ENCODE data around the gene SMIM10L2A.

SMIM10L2A gene

DNA sequence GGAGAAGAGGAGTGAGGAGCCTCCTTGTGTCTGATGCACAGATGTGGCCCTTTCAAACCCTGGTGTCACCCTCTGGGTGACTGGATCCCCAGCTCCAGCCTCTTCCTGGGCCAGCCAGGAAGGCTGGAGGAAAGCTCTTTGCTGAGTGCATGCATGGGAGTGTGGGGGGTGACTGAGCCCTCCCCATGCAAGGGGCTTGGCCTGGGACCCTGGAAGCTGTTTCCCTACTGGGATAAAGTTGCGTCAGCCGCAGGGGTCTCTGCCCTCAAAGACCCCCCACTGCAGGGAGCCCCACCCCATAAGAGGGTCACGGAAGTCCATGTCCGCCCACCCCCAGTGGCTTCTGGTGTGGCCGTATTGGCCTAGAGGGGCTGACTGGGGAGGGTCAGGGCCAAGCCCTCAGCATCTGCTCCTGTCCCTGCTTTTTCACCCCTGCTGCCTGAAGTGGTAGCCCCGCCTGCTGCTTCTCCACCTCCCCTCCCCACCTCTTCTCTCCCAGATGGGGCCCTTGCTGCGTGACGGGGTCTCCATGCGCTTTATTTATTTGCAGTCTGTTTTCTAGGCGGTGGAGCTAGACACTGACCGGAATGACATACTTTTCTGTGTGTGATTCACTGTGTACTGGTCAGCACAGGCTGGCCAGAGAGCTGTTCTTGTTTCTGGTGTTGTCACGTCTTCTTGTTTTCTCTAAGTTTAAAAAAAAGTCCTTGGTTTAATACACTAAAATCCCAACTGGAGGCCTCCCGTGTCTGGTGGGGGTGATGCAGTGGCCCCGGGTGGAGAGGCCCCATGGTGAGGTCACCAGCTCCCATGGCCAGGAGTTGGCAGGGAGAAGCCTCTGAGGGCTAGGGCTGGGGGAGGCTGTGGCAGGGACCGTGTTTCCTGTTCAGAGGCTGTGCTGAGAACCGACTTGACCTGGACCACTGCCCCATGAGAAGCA lies 3.6 kb downstream of the SMIM10L2A start:
- H3K27me3 ChIP-seq (ENCODE audit: control insufficient read depth, insufficient read depth, low read length) = no peaks in the 10 kb centered on the region
- TF ChIP-seq, protein P1, sequence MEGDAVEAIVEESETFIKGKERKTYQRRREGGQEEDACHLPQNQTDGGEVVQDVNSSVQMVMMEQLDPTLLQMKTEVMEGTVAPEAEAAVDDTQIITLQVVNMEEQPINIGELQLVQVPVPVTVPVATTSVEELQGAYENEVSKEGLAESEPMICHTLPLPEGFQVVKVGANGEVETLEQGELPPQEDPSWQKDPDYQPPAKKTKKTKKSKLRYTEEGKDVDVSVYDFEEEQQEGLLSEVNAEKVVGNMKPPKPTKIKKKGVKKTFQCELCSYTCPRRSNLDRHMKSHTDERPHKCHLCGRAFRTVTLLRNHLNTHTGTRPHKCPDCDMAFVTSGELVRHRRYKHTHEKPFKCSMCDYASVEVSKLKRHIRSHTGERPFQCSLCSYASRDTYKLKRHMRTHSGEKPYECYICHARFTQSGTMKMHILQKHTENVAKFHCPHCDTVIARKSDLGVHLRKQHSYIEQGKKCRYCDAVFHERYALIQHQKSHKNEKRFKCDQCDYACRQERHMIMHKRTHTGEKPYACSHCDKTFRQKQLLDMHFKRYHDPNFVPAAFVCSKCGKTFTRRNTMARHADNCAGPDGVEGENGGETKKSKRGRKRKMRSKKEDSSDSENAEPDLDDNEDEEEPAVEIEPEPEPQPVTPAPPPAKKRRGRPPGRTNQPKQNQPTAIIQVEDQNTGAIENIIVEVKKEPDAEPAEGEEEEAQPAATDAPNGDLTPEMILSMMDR (IDR thresholded peaks at IDR 0.05) = no peak
- H2AFZ ChIP-seq = no peak overlapping the region
- no peaks in the 10 kb centered on the region for H3K9me3 ChIP-seq (ENCODE audit: control insufficient read depth, low read length)
- no peaks in the 10 kb centered on the region for H3K4me1 ChIP-seq
- no peak overlapping the region for H3K27ac ChIP-seq
- no peak overlapping the region for H3K4me2 ChIP-seq (ENCODE audit: low read length)
- H3K4me3 ChIP-seq (ENCODE audit: low read depth, low read length) = no peak overlapping the region
- no peaks in the 10 kb centered on the region for H3K79me2 ChIP-seq
- no peaks in the 10 kb centered on the region for H3K36me3 ChIP-seq (ENCODE audit: control insufficient read depth, insufficient read depth, low read length)
- H3K9ac ChIP-seq = no peak overlapping the region

DNA sequence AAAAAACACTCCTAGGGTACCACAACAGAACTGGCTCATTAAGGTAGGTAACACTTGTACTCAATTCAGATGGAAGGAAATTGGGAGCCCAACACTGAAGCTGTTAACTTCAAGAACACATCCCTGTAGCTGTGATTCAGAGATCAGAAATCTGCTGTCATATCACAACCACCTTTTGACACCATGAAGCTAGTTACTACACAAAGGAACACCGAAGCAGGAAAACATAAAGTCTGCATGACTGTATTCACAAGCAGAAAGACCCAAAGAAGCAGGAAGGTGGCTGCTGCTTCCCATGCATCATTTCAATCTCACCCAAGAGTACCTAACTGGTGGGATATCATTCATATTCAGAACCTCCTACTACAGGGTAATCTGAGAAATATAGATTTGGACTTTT lies 7.7 kb downstream of the SMIM10L2A start:
- Histone ChIP-seq H3K27me3 (ENCODE audit: control insufficient read depth, insufficient read depth, low read length) (no peaks in the 10 kb centered on the region), H3K27ac (no peak overlapping the region), H2AFZ (no peak overlapping the region), H3K4me1 (no peaks in the 10 kb centered on the region), H3K4me3 (ENCODE audit: low read depth, low read length) (no peak overlapping the region), H3K9ac (no peak overlapping the region), H3K9me3 (ENCODE audit: control insufficient read depth, low read length) (no peaks in the 10 kb centered on the region), H3K4me2 (ENCODE audit: low read length) (no peak overlapping the region), H3K36me3 (ENCODE audit: control insufficient read depth, insufficient read depth, low read length) (no peaks in the 10 kb centered on the region), H3K79me2 (no peaks in the 10 kb centered on the region)
- TF ChIP-seq, protein P1 (IDR thresholded peaks at IDR 0.05) = no peak

DNA sequence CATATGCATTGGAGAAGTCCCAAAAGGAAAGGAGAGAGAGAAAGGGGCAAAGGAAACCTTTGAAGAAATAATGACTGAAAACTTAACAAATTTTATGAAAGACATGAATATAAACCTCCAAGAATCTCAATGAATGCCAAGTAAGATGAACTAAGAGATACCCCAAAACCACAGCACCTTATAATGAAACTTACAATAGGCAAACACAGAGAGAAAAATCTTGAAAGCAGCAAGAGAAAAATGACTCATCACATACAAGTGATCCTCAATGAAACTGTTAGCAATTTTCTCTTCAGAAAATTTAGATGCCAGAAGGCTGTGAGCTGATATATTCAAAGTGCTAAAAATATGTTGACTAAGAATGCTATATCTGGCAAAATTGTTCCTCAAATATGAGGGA lies 10.1 kb downstream of the SMIM10L2A start:
- Histone ChIP-seq H3K79me2 (no peaks in the 10 kb centered on the region), H3K4me3 (ENCODE audit: low read depth, low read length) (no peak overlapping the region), H3K4me1 (no peaks in the 10 kb centered on the region), H3K9ac (no peak overlapping the region), H3K27me3 (ENCODE audit: control insufficient read depth, insufficient read depth, low read length) (no peaks in the 10 kb centered on the region), H3K4me2 (ENCODE audit: low read length) (no peak overlapping the region), H2AFZ (no peak overlapping the region), H3K9me3 (ENCODE audit: control insufficient read depth, low read length) (no peaks in the 10 kb centered on the region), H3K27ac (no peak overlapping the region), H3K36me3 (ENCODE audit: control insufficient read depth, insufficient read depth, low read length) (no peaks in the 10 kb centered on the region)
- TF ChIP-seq, protein P1 (IDR thresholded peaks at IDR 0.05) = no peak

DNA sequence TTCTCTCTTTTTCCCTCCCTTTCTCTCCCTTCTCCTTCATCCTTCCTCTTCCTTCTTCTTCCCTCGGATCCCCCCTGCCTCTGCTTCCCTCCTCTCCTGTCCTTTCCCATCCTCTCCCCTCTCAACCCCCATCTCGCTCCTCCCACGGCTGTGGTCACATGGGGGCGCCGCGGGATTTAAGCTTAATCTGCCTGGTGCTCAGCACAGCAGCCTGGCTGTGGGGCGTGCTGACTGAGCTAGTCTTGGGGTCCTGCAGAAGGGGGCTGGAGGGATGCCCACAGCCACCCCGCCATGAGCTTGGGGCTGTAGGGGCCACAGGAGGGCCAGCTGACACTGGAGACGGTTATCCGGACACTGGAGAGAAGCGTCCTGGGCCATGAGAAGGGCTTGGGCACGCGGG lies 10.7 kb downstream of the SMIM10L2A start:
- Histone ChIP-seq H3K79me2 (no peaks in the 10 kb centered on the region), H3K36me3 (ENCODE audit: control insufficient read depth, insufficient read depth, low read length) (no peaks in the 10 kb centered on the region), H3K4me3 (ENCODE audit: low read depth, low read length) (no peak overlapping the region), H3K27ac (no peak overlapping the region), H3K9ac (no peak overlapping the region), H2AFZ (no peak overlapping the region), H3K9me3 (ENCODE audit: control insufficient read depth, low read length) (no peaks in the 10 kb centered on the region), H3K27me3 (ENCODE audit: control insufficient read depth, insufficient read depth, low read length) (no peaks in the 10 kb centered on the region), H3K4me2 (ENCODE audit: low read length) (no peak overlapping the region), H3K4me1 (no peaks in the 10 kb centered on the region)
- TF ChIP-seq, protein P1 (IDR thresholded peaks at IDR 0.05) = no peak
